A673 (cell line): ENCODE data around the gene TENM3. TPM values are rescaled to one million over a fixed set of nuclear protein-coding genes. Genes with fewer than 3 reads are reported as not detected.

ENCODE experiments used
- BruUV-seq: library from RNA; stranded (reverse); fragments of 400-500 nt; replicated peaks from 2 replicates; lab custom pipeline; 2021; lab: Mats Ljungman, UMichigan
- CTCF ChIA-PET: fragments of 300-600 bp; sonication (Branson Sonifier 250); formaldehyde crosslinking; loops from one replicate; lab custom pipeline; 2022; ENCODE audit warnings: antibody characterized with exemption; lab: Charles Lee
- POLR2A ChIA-PET: fragments of 300-600 bp; sonication (Branson Sonifier 250); formaldehyde crosslinking; loops from one replicate; lab custom pipeline; 2022; ENCODE audit warnings: antibody characterized with exemption; ENCODE audit not compliant: low non-redundant PET; lab: Charles Lee
- DNase-seq: peaks from one replicate; pipeline ENCODE4 v3.0.0-alpha.2; 2015; ENCODE audit warnings: low spot score
- H3K27ac ChIP-seq: fragments of 200-600 bp; sonication (generic); 2 replicates; pipeline ENCODE4 v1.5.1; 2016; ENCODE audit warnings: mixed run types, low read depth, mild to moderate bottlenecking, mixed read lengths, antibody characterized with exemption, low read length; ENCODE audit not compliant: poor library complexity, severe bottlenecking
- H3K27me3 ChIP-seq: fragments of 200-600 bp; sonication (generic); replicated peaks from 2 replicates; pipeline ENCODE4 v1.6.1; 2017; ENCODE audit warnings: mixed run types, low read depth, mild to moderate bottlenecking, mixed read lengths, antibody characterized with exemption, low read length; ENCODE audit not compliant: insufficient read depth, poor library complexity
- H3K36me3 ChIP-seq: fragments of 200-600 bp; sonication (generic); 2 replicates; pipeline ENCODE4 v1.6.1; 2016; ENCODE audit warnings: mixed run types, mild to moderate bottlenecking, mixed read lengths, antibody characterized with exemption, low read length; ENCODE audit not compliant: insufficient read depth, poor library complexity, severe bottlenecking
- H3K4me1 ChIP-seq: fragments of 200-600 bp; sonication (generic); 2 replicates; pipeline ENCODE4 v1.6.1; 2017; ENCODE audit warnings: mixed run types, mild to moderate bottlenecking, mixed read lengths, antibody characterized with exemption, low read length; ENCODE audit not compliant: insufficient read depth, poor library complexity, severe bottlenecking
- H3K4me3 ChIP-seq: fragments of 200-600 bp; sonication (generic); 2 replicates; pipeline ENCODE4 v1.5.1; 2016; ENCODE audit warnings: low read depth, mixed run types, mild to moderate bottlenecking, mixed read lengths, low read length; ENCODE audit not compliant: poor library complexity, severe bottlenecking
- H3K9me3 ChIP-seq: fragments of 200-600 bp; sonication (generic); 2 replicates; pipeline ENCODE4 v1.6.1; 2016; ENCODE audit warnings: mixed run types, low read depth, mild to moderate bottlenecking, mixed read lengths, antibody characterized with exemption, low read length; ENCODE audit not compliant: poor library complexity, severe bottlenecking
- EZH2 ChIP-seq: fragments of 200-600 bp; sonication (generic); IDR thresholded peaks from 2 replicates; pipeline ENCODE4 v1.6.1; 2017; ENCODE audit warnings: borderline replicate concordance, low read depth, mild to moderate bottlenecking, mixed read lengths, antibody characterized with exemption, low read length; ENCODE audit not compliant: poor library complexity, severe bottlenecking
- intact Hi-C: fragments of 100-400 bp; cut with micrococcal nuclease; formaldehyde crosslinking; loops from one replicate; pipeline ENCODE4 v1.10.0; 2022; ENCODE audit not compliant: unreplicated experiment
- total RNA-seq: library from RNA; stranded (reverse); gene quantifications from 2 replicates; pipeline ENCODE4 v1.2.3, GENCODE V29; 2021
- TF ChIP-seq, protein P1 (sequence below): fragments of 300-800, 200-600 bp; sonication (generic); conservative IDR thresholded peaks from 2 replicates; pipeline ENCODE4 v1.5.1; 2017; ENCODE audit warnings: low read depth, mild to moderate bottlenecking, antibody characterized with exemption, low read length, moderate library complexity, mixed read lengths

The TENM3 gene
- total RNA-seq, 1 experiment from 2014 or later: 26.4 TPM

GRCh38 chr4:182293691-182294255, 50.6 kb downstream of the TENM3 start:
- CTCF ChIA-PET: no interaction called here
- intact Hi-C loops: no loop called here
- no peak for DNase-seq
- Histone ChIP-seq H3K27me3 (no peaks in the 10 kb centered on the region), H3K36me3 (no peaks in the 10 kb centered on the region), H3K4me3 (no peak overlapping the region), H3K9me3 (no peaks in the 10 kb centered on the region), H3K4me1 (no peaks in the 10 kb centered on the region), H3K27ac (no peak overlapping the region)
- POLR2A ChIA-PET: no interaction called here
- TF ChIP-seq, protein P1, sequence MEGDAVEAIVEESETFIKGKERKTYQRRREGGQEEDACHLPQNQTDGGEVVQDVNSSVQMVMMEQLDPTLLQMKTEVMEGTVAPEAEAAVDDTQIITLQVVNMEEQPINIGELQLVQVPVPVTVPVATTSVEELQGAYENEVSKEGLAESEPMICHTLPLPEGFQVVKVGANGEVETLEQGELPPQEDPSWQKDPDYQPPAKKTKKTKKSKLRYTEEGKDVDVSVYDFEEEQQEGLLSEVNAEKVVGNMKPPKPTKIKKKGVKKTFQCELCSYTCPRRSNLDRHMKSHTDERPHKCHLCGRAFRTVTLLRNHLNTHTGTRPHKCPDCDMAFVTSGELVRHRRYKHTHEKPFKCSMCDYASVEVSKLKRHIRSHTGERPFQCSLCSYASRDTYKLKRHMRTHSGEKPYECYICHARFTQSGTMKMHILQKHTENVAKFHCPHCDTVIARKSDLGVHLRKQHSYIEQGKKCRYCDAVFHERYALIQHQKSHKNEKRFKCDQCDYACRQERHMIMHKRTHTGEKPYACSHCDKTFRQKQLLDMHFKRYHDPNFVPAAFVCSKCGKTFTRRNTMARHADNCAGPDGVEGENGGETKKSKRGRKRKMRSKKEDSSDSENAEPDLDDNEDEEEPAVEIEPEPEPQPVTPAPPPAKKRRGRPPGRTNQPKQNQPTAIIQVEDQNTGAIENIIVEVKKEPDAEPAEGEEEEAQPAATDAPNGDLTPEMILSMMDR: no peak
- no peak for TF ChIP-seq EZH2
- BruUV-seq: no TSS peak

DNA sequence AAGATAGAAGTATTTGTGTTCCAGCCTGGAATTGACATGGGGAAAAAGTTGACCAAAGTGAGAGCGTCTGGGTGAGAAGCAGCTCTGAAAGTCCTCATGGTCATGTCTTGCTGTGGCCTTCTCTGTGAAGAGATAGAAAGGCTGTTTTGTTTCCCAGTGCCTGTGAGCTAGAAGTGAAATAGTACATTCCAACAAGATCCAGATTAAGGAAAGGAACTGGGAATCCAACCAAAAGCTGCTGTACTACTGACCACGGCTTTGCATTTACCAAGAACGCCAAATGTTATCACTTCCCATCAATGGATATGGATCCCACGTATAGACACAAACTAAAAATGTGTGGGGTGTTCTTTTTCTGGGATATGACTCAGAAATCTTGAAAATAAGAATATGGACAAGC, 51.2 kb downstream of the TENM3 start:
- no peaks in the 10 kb centered on the region for H3K9me3 ChIP-seq
- no peak overlapping the region for H3K4me3 ChIP-seq
- POLR2A ChIA-PET: no interaction called here
- CTCF ChIA-PET: no interaction called here
- no TSS peak for BruUV-seq
- intact Hi-C loops: no loop called here
- H3K4me1 ChIP-seq: no peaks in the 10 kb centered on the region
- no peaks in the 10 kb centered on the region for H3K27me3 ChIP-seq
- no peaks in the 10 kb centered on the region for H3K36me3 ChIP-seq
- TF ChIP-seq, protein P1: no peak
- H3K27ac ChIP-seq: no peak overlapping the region
- no peak for DNase-seq

DNA sequence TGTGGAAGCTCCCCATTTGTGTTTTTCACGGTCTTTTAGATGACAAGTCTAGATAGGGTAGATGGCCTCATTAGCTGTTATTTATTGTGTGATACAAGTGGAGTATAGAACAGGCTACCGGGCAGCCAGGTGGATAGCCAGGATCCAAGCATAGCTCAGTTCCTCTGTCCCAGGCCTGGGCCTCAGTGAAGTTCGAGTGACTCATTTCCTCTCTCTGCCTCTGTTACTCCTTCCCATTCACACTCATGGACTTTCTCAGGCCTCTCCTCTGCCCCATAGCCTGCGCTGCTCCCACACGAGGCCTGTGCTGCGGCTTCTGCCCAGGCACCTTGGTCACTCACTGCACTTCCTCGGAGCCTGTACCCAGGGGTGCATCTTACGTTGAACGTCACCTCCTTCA, 54.5 kb downstream of the TENM3 start:
- ChIA-PET CTCF (no interaction called here), POLR2A (no interaction called here)
- Histone ChIP-seq H3K4me3 (no peak overlapping the region), H3K27ac (no peak overlapping the region), H3K36me3 (no peaks in the 10 kb centered on the region), H3K27me3 (no peaks in the 10 kb centered on the region), H3K4me1 (no peaks in the 10 kb centered on the region), H3K9me3 (no peaks in the 10 kb centered on the region)
- no peak for TF ChIP-seq EZH2
- TF ChIP-seq, protein P1: no peak
- BruUV-seq: no TSS peak
- DNase-seq: no peak
- intact Hi-C loops: no loop called here
